ENCODE results near the gene CFL2.

DNA sequence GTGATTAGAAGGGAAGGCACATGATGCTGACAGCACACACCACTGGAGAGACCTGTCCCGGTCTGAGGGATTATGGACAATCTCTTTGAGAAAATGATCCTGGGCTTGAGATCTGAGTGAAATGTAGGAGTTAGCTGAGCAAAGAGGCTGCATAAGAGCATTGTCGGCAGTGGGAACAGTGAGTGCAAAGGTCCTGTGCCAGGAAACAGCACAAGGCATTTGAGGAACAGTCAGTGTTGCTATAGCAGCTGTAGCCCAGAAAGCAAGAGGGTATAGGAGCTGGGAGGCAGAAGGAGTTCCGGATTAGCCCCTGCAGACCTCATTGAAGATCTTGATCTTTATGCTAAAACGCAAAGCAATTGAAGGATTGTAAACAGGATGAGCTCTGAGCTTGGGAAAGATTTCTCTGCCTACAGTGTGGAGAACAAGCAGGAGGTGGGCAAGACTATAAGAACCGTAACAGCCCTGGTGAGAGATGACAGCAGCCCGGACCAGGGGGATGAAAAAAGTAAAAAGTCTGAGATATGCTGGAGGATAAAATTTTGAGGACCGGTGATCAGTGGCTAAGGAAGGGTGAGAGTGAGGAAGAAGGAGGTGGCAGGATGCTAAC is 28.5 kb downstream of the CFL2 start:
- no peak for TF ChIP-seq GATA3 (IDR thresholded peaks at IDR 0.05; ENCODE audit: low read depth, low read length)
- TF ChIP-seq GATA2 (IDR thresholded peaks at IDR 0.05; ENCODE audit: low read depth, low read length) = no peak
